ENCODE measurements around the gene FUT8.

The FUT8 gene

GRCh38 chr14:65720171-65720570, 307.6 kb downstream of the FUT8 start:
- DNase-seq, result no peak

DNA sequence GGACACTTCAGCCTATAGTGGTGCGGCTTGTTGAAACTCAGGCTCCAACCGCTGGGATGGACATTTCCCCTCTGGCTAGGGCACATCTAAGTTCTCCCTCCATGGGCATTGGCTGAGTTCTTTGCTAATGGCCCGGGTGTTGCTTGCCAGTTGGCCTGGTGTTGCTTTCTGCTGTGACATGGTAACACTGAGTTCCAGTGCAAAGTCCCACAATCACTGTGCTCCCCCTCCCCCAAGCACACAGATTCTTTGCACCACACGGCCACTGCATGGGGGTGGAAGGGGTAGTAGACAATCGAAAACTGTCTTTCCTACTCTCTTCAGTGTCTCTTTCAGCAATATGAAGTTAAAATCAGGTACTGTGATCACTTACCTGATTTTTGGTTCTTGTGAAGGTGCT, 308.2 kb downstream of the FUT8 start:
- DNase-seq, result no peak

DNA sequence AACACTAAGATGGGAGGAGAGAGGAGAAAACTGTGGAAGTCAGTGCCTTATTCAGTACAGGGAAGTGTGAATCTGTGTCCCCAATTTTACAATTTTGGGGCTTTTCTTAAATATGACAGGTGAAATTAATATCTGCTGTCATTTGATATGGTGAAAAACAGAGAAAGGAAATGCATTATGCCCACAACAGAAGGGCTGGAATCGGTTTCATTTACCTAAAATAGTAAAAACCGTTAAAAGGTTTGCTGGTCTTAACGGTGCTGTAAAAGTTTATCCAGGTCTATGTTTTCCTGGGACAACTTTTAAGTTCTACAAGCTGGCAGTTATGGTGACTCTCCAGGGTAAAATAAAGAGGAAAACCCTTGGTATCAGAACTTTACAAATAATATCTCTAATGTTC, 310.8 kb downstream of the FUT8 start:
- no peak for DNase-seq

- DNase-seq, result no peak
These were observed 316.1 kb downstream of the FUT8 start for GRCh38 chr14:65728604-65729003.

GRCh38 chr14:65729566-65729965, 317.0 kb downstream of the FUT8 start:
- no peak for DNase-seq

- no peak for DNase-seq
These were observed 319.5 kb downstream of the FUT8 start for GRCh38 chr14:65731933-65732506.

- DNase-seq, result no peak
These were observed 325.8 kb downstream of the FUT8 start for GRCh38 chr14:65738339-65738738.

DNA sequence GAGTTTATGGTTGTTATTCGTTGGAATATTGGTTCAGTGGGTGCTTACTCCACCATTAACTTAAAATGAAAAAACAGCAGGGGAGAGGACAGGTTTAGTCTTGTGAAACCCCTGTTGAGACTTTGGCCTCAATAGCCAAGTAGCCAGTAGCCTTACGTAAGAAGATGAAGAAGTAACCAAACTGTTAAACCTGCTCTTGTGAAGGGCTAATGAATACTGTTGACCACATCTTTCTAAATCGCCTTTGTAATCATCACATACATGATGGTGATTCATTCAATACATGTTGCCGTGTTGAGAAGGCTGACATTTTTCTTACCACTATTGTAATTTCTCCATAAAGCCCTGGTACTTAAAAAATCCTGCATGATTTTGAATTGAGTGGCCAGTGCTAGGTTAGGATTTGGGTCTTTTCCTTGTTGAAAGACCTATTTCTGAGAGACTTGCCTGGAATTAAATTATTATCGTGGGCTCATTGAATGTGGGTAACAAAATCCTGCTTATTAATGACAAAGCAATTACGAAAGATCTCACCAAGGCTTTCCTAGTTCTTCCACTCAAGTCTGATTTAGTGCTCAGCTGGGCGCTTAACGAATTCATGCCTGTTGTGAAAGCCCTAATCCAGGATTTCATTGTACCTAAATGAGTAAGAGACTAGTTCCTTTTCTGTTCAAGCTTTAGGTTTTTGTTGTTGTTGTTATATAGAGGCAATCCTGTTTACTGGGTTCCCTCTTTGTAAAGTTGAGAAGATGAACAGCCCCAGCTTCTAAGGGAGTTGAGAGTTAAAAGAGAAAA, 333.1 kb downstream of the FUT8 start:
- DNase-seq, result no peak

DNA sequence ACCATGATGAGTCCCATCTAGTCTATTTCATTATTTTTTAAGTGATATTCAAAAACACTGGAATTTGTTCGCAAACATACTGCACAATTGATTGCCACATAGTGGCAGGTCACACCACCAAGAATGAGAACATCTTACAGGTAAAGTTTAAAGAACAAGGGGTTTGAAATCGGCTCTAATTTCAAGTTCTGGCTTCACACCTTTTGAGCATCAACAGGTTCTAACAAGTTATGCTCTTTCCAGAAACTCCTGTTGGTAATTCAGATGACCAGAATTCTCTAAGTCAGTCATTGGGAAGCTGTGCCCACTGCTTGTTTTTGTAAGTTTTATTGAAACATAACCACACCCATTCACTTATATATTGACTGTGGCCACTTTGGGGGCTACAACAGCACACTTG, 336.3 kb downstream of the FUT8 start:
- no peak for DNase-seq

DNA sequence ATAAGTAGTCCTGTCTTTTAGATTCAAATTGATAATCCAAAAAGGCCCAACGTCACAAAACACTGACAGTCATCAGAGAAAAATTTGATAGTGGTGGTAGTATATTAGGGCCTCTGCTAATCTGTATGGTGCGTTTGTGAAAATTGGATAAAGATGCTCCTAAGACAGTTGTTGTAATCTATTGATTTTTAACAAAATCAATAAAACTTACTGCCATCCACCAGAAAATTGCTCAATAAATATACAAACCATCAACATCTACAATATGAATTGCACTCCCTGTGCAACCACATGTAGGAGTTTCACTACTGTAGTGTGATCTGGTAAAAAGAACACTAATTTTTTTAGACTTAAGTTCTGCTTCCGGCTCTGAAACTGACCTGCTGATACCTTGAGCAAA, 336.8 kb downstream of the FUT8 start:
- DNase-seq, result no peak

GRCh38 chr14:65750906-65751305, 338.4 kb downstream of the FUT8 start:
- no peak for DNase-seq

DNA sequence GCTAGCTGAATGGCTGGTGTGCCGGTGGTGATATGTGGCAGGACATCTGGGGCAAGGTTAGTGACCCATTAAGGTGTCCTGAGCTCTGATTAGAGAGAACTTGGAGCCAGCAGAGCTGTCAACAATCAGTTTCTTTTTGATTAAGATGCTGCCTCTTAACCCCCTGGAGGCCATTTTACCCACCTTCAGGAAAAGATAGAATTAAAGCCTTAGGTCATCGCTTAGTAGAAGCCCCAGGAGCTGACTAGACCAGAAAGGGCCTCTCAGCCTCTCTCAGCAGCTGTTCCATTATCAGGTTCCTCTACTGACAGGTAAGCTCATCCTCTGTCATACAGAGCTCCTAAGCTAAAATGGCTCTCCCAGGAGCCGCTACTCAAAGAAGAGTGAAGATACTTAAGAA, 339.0 kb downstream of the FUT8 start:
- no peak for DNase-seq

- no peak for DNase-seq
These were observed 340.5 kb downstream of the FUT8 start for GRCh38 chr14:65753061-65753460.

DNA sequence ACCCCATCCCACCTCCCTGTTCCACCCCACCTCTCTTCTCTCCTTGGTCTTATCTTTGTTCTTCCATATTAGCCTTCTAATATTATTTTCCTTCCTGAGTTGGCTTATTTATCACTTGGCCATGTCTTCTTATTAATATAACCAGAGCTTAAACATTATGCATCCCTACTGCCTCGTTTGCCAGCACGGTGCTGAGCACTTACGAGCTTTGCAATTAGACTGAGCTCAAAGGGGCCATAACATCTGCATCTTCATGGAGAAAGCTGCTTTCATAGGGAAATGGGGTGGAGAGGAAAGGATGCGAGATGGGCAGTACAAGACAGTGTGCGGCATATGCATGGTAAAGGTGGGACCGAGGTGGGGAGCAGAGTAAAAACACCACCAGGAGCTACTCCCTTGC, 342.8 kb downstream of the FUT8 start:
- DNase-seq, result no peak

DNA sequence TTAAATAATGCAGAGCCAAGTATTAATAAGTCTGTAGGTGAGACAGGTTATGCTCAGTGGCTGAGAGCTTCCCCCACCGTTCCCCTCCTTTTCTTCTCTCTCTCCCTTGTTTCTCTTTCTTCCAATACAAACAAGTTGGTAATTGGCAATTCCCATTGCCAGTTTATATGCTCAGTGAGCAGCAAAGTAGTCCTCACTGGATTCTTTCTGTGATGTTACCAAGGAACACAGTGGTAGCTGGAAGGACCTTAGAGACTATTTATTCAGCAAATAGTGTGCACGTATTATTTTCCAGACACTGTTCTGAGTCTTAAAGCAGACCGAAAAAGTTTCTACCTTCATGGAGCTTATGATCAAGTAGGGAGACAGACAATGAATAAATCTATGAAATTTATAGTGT, 344.4 kb downstream of the FUT8 start:
- no peak for DNase-seq

DNA sequence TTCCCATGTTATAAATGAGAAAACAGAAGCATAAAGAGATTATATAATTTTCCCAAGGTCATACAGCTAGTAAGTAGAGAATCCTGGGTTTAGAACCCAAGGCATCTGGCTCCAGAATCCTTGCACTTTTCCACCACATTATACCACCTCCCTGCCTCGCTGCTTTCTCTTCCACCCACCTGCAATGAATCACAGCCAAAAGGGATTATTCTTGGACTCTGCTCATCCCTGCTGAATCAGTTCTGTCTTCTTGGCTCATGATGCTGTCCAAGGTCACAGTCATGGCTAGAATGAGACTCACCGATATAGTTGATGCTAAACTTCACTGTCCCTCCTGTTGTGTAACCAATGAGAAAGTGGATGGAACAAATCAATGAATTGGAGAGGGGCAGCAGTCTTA, 356.6 kb downstream of the FUT8 start:
- no peak for DNase-seq

GRCh38 chr14:65770681-65771080, 358.2 kb downstream of the FUT8 start:
- DNase-seq, result no peak

- no peak for DNase-seq
These were observed 358.7 kb downstream of the FUT8 start for GRCh38 chr14:65771271-65771670.

- no peak for DNase-seq
These were observed 359.9 kb downstream of the FUT8 start for GRCh38 chr14:65772466-65772865.

DNA sequence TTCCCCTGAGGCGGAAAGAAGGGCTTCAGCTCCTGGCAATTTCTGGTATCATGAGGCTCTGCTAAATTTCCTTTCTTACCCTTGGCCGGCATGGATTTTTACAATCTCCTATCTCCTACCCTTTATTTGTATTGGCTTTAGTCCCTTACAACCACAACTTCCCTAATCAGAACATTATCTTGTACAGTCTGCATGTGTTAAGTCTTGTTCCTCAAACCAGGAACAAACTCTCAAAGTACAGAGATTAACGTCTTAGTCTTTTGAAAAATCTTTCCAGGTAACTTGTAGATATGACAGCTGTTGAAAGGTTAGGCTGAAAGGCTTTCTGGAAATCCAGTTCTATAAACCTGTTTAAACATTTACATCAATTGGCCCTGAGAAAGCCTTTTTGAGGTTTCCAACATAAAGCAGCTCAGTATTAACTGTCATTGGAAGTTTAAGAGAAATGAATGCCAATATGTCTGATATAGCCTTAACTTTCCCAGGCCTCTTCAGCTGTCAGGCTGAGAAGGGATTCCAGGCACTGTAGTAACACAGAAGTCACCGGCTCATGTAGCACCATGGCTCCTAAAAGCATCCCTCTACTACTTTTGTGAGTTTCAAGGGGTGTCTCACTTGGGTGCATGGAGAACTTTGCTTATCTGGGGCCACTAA, 360.5 kb downstream of the FUT8 start:
- DNase-seq, result no peak

GRCh38 chr14:65774041-65774440, 361.5 kb downstream of the FUT8 start:
- DNase-seq, result no peak

DNA sequence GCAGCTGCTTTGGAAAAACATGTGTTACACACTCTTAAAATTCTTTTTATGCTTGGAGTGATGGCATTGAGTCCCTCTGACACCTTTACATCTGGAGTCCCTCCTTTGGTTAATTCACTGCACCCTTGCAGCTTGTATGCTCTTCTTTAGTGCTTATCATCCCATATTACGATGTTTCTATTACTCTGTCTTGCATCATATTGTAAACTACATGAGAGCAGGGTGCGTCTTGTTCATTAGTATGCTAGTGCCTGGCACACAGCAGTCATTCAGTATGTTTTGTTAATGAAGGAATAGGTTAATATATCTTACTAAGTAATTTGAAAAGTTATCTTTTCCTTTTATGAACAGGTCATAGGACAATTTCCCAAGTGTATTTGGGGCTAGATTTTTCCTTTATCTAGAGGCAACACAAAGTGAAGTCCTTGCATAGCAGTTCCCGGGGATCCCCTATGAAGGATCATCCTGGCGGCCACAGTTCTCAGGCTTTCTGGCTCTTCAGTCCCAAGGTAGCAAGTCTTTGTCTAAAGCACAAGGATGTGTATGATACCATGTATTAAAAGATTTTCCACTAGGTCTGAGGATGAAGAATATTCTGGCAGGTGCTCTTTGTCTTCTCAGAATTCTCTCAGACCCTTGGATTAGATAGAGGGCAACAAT, 363.8 kb downstream of the FUT8 start:
- no peak for DNase-seq

- DNase-seq, result no peak
These were observed 368.0 kb downstream of the FUT8 start for GRCh38 chr14:65780566-65780965.

GRCh38 chr14:65783101-65783500, 370.6 kb downstream of the FUT8 start:
- DNase-seq, result no peak
